H1 (cell line): ENCODE results near the gene TMEM86B. TPM values are rescaled to one million over a fixed set of nuclear protein-coding genes. Genes with fewer than 3 reads are reported as not detected.

ENCODE experiments used
- CTCF ChIA-PET: fragments of 300-600 bp; sonication (Branson Sonifier 250); formaldehyde crosslinking; loops from one replicate; lab custom pipeline; 2021; ENCODE audit not compliant: partially characterized antibody; lab: Charles Lee
- POLR2A ChIA-PET: fragments of 300-600 bp; sonication (Branson Sonifier 250); formaldehyde crosslinking; loops from one replicate; lab custom pipeline; 2021; ENCODE audit warnings: inconsistent platforms; ENCODE audit not compliant: partially characterized antibody; lab: Charles Lee
- DNase-seq, 2 experiments: peaks; one replicate each; pipeline versions ENCODE4 v3.0.0 to v3.0.0-alpha.2; 2010 to 2022; ENCODE audit warnings: low spot score in 2 of 2, low read depth in 1 of 2, mixed read lengths in 1 of 2
- FAIRE-seq: peaks from 2 replicates; lab custom pipeline; 2011; peaks lifted over from hg19 to GRCh38; lab: Jason Lieb, UNC
- H2AFZ ChIP-seq: 2 replicates; pipeline ENCODE4 v1.8.1; 2012; ENCODE audit warnings: low read length, inconsistent platforms
- H2AK5ac ChIP-seq: 2 replicates; pipeline ENCODE4 v1.6.1; 2013; ENCODE audit warnings: low read depth, low read length
- H2BK120ac ChIP-seq: replicated peaks from 2 replicates; pipeline ENCODE3; 2013; ENCODE audit warnings: low read depth, low read length, inconsistent platforms
- H2BK12ac ChIP-seq: 2 replicates; pipeline ENCODE4 v1.6.1; 2013; ENCODE audit warnings: low read depth, low read length
- H2BK15ac ChIP-seq: 2 replicates; pipeline ENCODE4 v1.6.1; 2013; ENCODE audit warnings: low read length
- H2BK20ac ChIP-seq: 2 replicates; pipeline ENCODE4 v1.6.1; 2013; ENCODE audit warnings: low read length
- H2BK5ac ChIP-seq: 2 replicates; pipeline ENCODE4 v1.6.1; 2013; ENCODE audit warnings: low read depth, low read length
- H3K14ac ChIP-seq: 2 replicates; pipeline ENCODE4 v1.6.1; 2013; ENCODE audit warnings: inconsistent platforms; ENCODE audit not compliant: insufficient read length
- H3K18ac ChIP-seq: 2 replicates; pipeline ENCODE4 v1.6.1; 2013; ENCODE audit warnings: low read length; ENCODE audit errors: extremely low read depth
- H3K23ac ChIP-seq: 2 replicates; pipeline ENCODE4 v1.6.1; 2013; ENCODE audit warnings: inconsistent platforms; ENCODE audit not compliant: insufficient read length
- H3K23me2 ChIP-seq: 2 replicates; pipeline ENCODE4 v1.6.1; 2013; ENCODE audit warnings: low read depth, low read length
- H3K27ac ChIP-seq: 2 replicates; pipeline ENCODE4 v1.6.1; 2011; ENCODE audit warnings: low read depth, low read length, inconsistent platforms
- H3K27me3 ChIP-seq, 4 experiments: replicated peaks in 1 of 4; 1 replicate in 1 of 4; 2 replicates in 3 of 4; pipeline versions ENCODE4 v1.6.1 to v1.8.1; 2011 to 2013; ENCODE audit warnings: low read length in 3 of 4, mild to moderate bottlenecking in 3 of 4, inconsistent platforms in 2 of 4, mixed read lengths in 2 of 4, moderate library complexity in 1 of 4; ENCODE audit not compliant: control insufficient read depth in 3 of 4, insufficient read depth in 3 of 4; ENCODE audit errors: extremely low read depth in 1 of 4
- H3K36me3 ChIP-seq, 4 experiments: 2 replicates each; pipeline versions ENCODE4 v1.6.1 to v1.8.1; 2011 to 2013; ENCODE audit warnings: mild to moderate bottlenecking in 4 of 4, low read length in 3 of 4, moderate library complexity in 2 of 4, control low read depth in 1 of 4, inconsistent platforms in 1 of 4; ENCODE audit not compliant: insufficient read depth in 4 of 4, control insufficient read depth in 2 of 4
- H3K4ac ChIP-seq: replicated peaks from 2 replicates; pipeline ENCODE3; 2013; ENCODE audit warnings: low read length, low read depth, mixed read lengths, inconsistent platforms; ENCODE audit not compliant: insufficient read length
- H3K4me1 ChIP-seq, 4 experiments: replicated peaks in 1 of 4; 1 replicate in 1 of 4; 2 replicates in 3 of 4; pipeline versions ENCODE4 v1.6.1 to v1.8.1; 2011 to 2013; ENCODE audit warnings: low read length in 3 of 4, inconsistent platforms in 2 of 4, mixed read lengths in 1 of 4; ENCODE audit not compliant: insufficient read depth in 4 of 4, control insufficient read depth in 3 of 4
- H3K4me2 ChIP-seq, 2 experiments: 2 replicates each; pipeline versions ENCODE4 v1.6.1 to v1.8.1; 2011 to 2013; ENCODE audit warnings: low read depth in 2 of 2, low read length in 2 of 2, control low read depth in 1 of 2, inconsistent platforms in 1 of 2, mild to moderate bottlenecking in 1 of 2; ENCODE audit not compliant: insufficient read depth in 1 of 2
- H3K4me3 ChIP-seq, 4 experiments: fragments of 200-600, 300-600 bp in 1 of 4; sonication (generic), shearing (Covaris generic), sonication (Bioruptor Twin) in 1 of 4; 2 replicates each; pipeline versions ENCODE4 v1.5.1 to v1.8.1; 2011 to 2016; ENCODE audit warnings: low read length in 4 of 4, low read depth in 3 of 4, control low read depth in 2 of 4, inconsistent platforms in 2 of 4, mild to moderate bottlenecking in 2 of 4, mixed read lengths in 1 of 4, moderate library complexity in 1 of 4; ENCODE audit not compliant: insufficient read depth in 2 of 4; ENCODE audit errors: extremely low read depth in 1 of 4
- H3K56ac ChIP-seq: replicated peaks from 2 replicates; pipeline ENCODE3; 2013; ENCODE audit warnings: low read depth, mild to moderate bottlenecking, mixed read lengths, low read length, inconsistent platforms; ENCODE audit not compliant: insufficient read length
- H3K79me1 ChIP-seq: 2 replicates; pipeline ENCODE4 v1.6.1; 2013; ENCODE audit warnings: low read depth, low read length, control low read depth
- H3K79me2 ChIP-seq, 2 experiments: 2 replicates each; pipeline versions ENCODE4 v1.6.1 to v1.8.1; 2012 to 2013; ENCODE audit warnings: low read length in 2 of 2, mild to moderate bottlenecking in 2 of 2, inconsistent platforms in 1 of 2; ENCODE audit not compliant: insufficient read depth in 2 of 2, control insufficient read depth in 1 of 2
- H3K9ac ChIP-seq, 4 experiments: replicated peaks in 1 of 4; 1 replicate in 1 of 4; 2 replicates in 3 of 4; pipeline versions ENCODE4 v1.6.1 to v1.8.1; 2011 to 2013; ENCODE audit warnings: low read depth in 3 of 4, low read length in 3 of 4, control low read depth in 2 of 4, mild to moderate bottlenecking in 2 of 4, moderate library complexity in 2 of 4, inconsistent platforms in 1 of 4; ENCODE audit errors: extremely low read depth in 1 of 4
- H3K9me3 ChIP-seq, 2 experiments: 2 replicates each; pipeline versions ENCODE4 v1.6.1 to v1.8.1; 2012 to 2013; ENCODE audit warnings: mild to moderate bottlenecking in 2 of 2, moderate library complexity in 2 of 2, control low read depth in 1 of 2, inconsistent platforms in 1 of 2, low read depth in 1 of 2, low read length in 1 of 2, mixed read lengths in 1 of 2; ENCODE audit not compliant: insufficient read depth in 2 of 2
- H4K20me1 ChIP-seq, 2 experiments: replicated peaks in 1 of 2; 2 replicates each; pipeline versions ENCODE3 to v1.8.1; 2011 to 2013; ENCODE audit warnings: inconsistent platforms in 2 of 2, low read length in 2 of 2, mild to moderate bottlenecking in 1 of 2; ENCODE audit not compliant: insufficient read depth in 2 of 2, control insufficient read depth in 1 of 2
- H4K5ac ChIP-seq: 2 replicates; pipeline ENCODE4 v1.6.1; 2013; ENCODE audit warnings: low read length, low read depth, mixed read lengths, inconsistent platforms; ENCODE audit not compliant: insufficient read length
- H4K8ac ChIP-seq: 2 replicates; pipeline ENCODE4 v1.8.0; 2013; ENCODE audit warnings: mild to moderate bottlenecking, moderate library complexity, low read length, inconsistent platforms; ENCODE audit not compliant: insufficient read depth; ENCODE audit errors: extremely low read depth
- H4K91ac ChIP-seq: replicated peaks from 2 replicates; pipeline ENCODE3; 2013; ENCODE audit warnings: low read length, mixed read lengths, inconsistent platforms; ENCODE audit not compliant: insufficient read length
- BACH1 ChIP-seq: IDR thresholded peaks from 2 replicates; pipeline ENCODE4 v1.6.1; 2012; ENCODE audit warnings: low read length, improper control_type of control experiment
- EZH2 ChIP-seq: fragments of 200-600 bp; sonication (generic); IDR thresholded peaks from 2 replicates; pipeline ENCODE4 v1.7.1; 2012; ENCODE audit warnings: low read depth, mild to moderate bottlenecking, moderate library complexity, low read length, inconsistent platforms; ENCODE audit not compliant: severe bottlenecking
- FOSL1 ChIP-seq: IDR thresholded peaks from 2 replicates; pipeline ENCODE4 v1.6.1; 2011; ENCODE audit warnings: mild to moderate bottlenecking, low read depth, low read length, moderate library complexity; ENCODE audit not compliant: insufficient read depth
- GTF2F1 ChIP-seq: IDR thresholded peaks from 2 replicates; pipeline ENCODE4 v1.6.1; 2012; ENCODE audit warnings: low read depth, low read length, improper control_type of control experiment, borderline replicate concordance
- JUND ChIP-seq: IDR thresholded peaks from 2 replicates; pipeline ENCODE4 v1.6.1; 2011; ENCODE audit warnings: mild to moderate bottlenecking, improper control_type of control experiment, low read length
- RFX5 ChIP-seq: IDR thresholded peaks from 2 replicates; pipeline ENCODE4 v1.6.1; 2011; ENCODE audit warnings: low read depth, low read length, improper control_type of control experiment, borderline replicate concordance
- SIX5 ChIP-seq: IDR thresholded peaks from 2 replicates; pipeline ENCODE4 v1.6.1; 2011; ENCODE audit warnings: mild to moderate bottlenecking, low read depth, low read length
- SRF ChIP-seq: IDR thresholded peaks from 2 replicates; pipeline ENCODE4 v1.6.1; 2011; ENCODE audit warnings: mild to moderate bottlenecking, low read depth, low read length, moderate library complexity
- TCF12 ChIP-seq: IDR thresholded peaks from 2 replicates; pipeline ENCODE4 v1.6.1; 2011; ENCODE audit warnings: low read depth, mild to moderate bottlenecking, low read length
- WGBS, 2 experiments: shearing (Covaris generic) in 1 of 2; methylation state at CpG; one replicate each; pipeline versions ENCODE4 v1.1.6 to v1.1.7; 2013 to 2015; ENCODE audit warnings: low lambda C conversion rate in 2 of 2, mixed read lengths in 2 of 2, inconsistent platforms in 1 of 2, low coverage in 1 of 2, missing lambda C conversion rate in 1 of 2; ENCODE audit not compliant: insufficient replicate concordance in 2 of 2, insufficient coverage in 1 of 2, insufficient read length in 1 of 2; ENCODE audit errors: extremely low coverage in 1 of 2, missing lambda C conversion rate in 1 of 2; 5-methylcytosine and 5-hydroxymethylcytosine counted together
- polyA plus RNA-seq, 7 experiments: library from polyadenylated mRNA; depleted of rRNA in 3 of 7; stranded (reverse) in 5 of 7; unstranded in 2 of 7; fragments of >200 nt in 5 of 7; fragments of 200-250 nt in 2 of 7; gene quantifications; 1 replicate in 5 of 7; 2 replicates in 1 of 7; 4 replicates in 1 of 7; pipeline versions ENCODE4 v1.2.1 to v1.2.3, GENCODE V29; 2011 to 2013; ENCODE audit warnings: missing spikeins in 2 of 7, mixed read lengths in 2 of 7
- total RNA-seq: library from RNA; stranded (reverse); fragmentation: NEBNext Ultra II Directional; extraction: Animal tissue kit (Norgen Biotek cat#: 25700); gene quantifications from 2 replicates; pipeline ENCODE4 v1.2.1, GENCODE V29; 2021
- TF ChIP-seq, protein P1 (sequence below): IDR thresholded peaks from 2 replicates; pipeline ENCODE4 v1.6.1; 2011; ENCODE audit warnings: low read length, improper control_type of control experiment

Gene TMEM86B
- total and polyA plus RNA-seq, 2 of the 8 experiments (the other 6 are each of a cell fraction or from before 2014, with no cell fraction given) = 2.0 to 2.9 TPM

DNA sequence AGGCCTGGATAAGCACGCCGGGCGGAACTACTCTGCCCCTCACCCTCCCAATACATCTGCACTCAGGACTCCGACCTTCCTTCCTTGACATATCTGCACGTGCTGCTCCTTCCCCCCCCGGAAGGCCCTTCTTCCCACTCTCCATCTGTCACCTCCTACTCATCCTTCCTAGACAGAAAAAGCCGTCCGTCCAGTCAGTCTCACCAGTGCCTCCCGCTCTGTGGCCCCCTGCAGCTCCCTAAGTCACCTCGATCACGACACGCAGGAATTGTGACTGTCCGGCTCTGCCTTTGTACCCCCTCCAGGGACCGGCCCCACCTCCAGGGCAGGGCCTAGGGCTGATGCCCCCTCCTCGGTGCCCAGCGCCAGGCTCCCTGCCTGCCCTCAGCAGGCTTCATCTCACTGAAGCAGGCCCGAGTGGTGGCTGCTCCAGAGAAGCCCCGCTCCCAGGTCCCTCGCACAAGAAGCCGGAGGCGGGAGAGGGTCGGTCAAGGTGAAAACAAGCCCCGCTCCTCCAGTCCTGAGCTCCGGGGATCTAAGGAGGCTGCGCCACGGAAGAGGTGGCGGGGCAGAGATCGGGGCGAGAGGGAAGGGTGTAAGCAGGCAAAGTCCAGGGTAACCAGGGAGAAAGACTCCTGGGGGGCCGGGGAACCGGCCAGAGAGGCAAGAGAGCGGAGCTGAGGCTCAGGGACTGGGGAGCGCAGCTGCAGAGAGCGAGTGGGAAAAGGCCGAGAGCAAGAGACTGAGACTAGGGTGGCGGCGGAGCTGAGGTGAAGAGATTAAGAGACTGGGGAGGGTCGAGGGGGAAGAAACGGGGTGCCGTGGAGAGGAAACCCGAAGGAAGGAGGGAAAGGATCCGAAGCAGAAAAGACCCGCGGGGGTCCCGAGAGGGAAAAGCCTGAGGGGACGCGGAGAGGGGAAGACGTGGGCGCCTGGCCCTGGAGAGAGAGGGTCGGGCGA is 29.2 kb upstream of the TMEM86B start:
- no peak for FAIRE-seq
- TF ChIP-seq JUND = no peak
- no peak for TF ChIP-seq FOSL1
- no peak for TF ChIP-seq BACH1
- no peak for TF ChIP-seq GTF2F1
- no peak for TF ChIP-seq RFX5
- TF ChIP-seq TCF12 = no peak
- no peak for TF ChIP-seq SRF
- no peak for TF ChIP-seq EZH2
- TF ChIP-seq, protein P1, sequence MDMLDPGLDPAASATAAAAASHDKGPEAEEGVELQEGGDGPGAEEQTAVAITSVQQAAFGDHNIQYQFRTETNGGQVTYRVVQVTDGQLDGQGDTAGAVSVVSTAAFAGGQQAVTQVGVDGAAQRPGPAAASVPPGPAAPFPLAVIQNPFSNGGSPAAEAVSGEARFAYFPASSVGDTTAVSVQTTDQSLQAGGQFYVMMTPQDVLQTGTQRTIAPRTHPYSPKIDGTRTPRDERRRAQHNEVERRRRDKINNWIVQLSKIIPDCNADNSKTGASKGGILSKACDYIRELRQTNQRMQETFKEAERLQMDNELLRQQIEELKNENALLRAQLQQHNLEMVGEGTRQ = 0 out of 2 replicates have a peak, but pooled peaks have one; percentile 18
- TF ChIP-seq SIX5 = no peak

More for the DNA sequence above, 29.2 kb upstream of the TMEM86B start:
- no peak overlapping the region for H2BK120ac ChIP-seq
- no peak overlapping the region for H2BK12ac ChIP-seq
- H4K8ac ChIP-seq = no peak overlapping the region; the same call in 1 of the 2 replicates
- no peak overlapping the region for H3K23ac ChIP-seq
- no peak overlapping the region for H2AFZ ChIP-seq
- H4K5ac ChIP-seq = no peak overlapping the region
- peaks cover 4 to 25% (median 16%) of the 10 kb centered on the region in 4 experiments; a peak in 6 of 7 replicates for H3K4me1 ChIP-seq
- H3K4ac ChIP-seq = no peak overlapping the region
- H3K14ac ChIP-seq = no peak overlapping the region
- H3K36me3 ChIP-seq = no peaks in the 10 kb centered on the region
- H3K56ac ChIP-seq = no peak overlapping the region
- no peaks in the 10 kb centered on the region for H3K27me3 ChIP-seq
- H4K91ac ChIP-seq = no peak overlapping the region
- H3K27ac ChIP-seq = no peak overlapping the region
- H3K79me2 ChIP-seq = peaks cover 12 to 58% of the 10 kb centered on the region in 2 experiments
- peaks cover 31 to 36% of the 10 kb centered on the region in 2 experiments for H4K20me1 ChIP-seq
- no peaks in the 10 kb centered on the region; a peak in 1 of 4 replicates for H3K9me3 ChIP-seq
- 21% methylated on average over 43 of the region's 51 CpGs; no CpG with 5 or more reads in 1 of the 2 experiments for WGBS, 2 experiments
- H3K23me2 ChIP-seq = peaks cover 13% of the 10 kb centered on the region; the same call in 1 of the 2 replicates
- peak in 1 of 2 experiments; percentile 59 for DNase-seq
- peak overlapping the region; percentile 79 to 89 (median 82) for H3K4me3 ChIP-seq
- no peak overlapping the region for H2BK5ac ChIP-seq
- H2AK5ac ChIP-seq = no peak overlapping the region
- H2BK15ac ChIP-seq = no peak overlapping the region
- CTCF ChIA-PET = interaction anchor here (0.6 to 4.7 kb wide), 3 partner anchors 15 to 43 kb away, joined by 3 to 32 read pairs (median 3); no protein-coding TSS in a partner anchor
- POLR2A ChIA-PET = interaction anchor here (0.8 to 5.0 kb wide), 9 partner anchors 9 to 149 kb away, joined by 3 to 23 read pairs (median 3); partner anchors contain the start of genes HSPBP1 and UBE2S
- no peak overlapping the region for H2BK20ac ChIP-seq
- H3K18ac ChIP-seq = no peak overlapping the region; the same call in 1 of the 2 replicates
- peaks cover 22% of the 10 kb centered on the region for H3K79me1 ChIP-seq
- H3K9ac ChIP-seq = peak overlapping the region; percentile 7 to 89 (median 20); a peak in 5 of 7 replicates
- H3K4me2 ChIP-seq = peak overlapping the region; percentile 78 to 84
